Stimulated activated CD8-positive, alpha-beta memory T cell treated with anti-CD3 and anti-CD28 coated beads, Interleukin-4, amount 100 ng/mL, for 1 hour (primary cell): ENCODE measurements around the gene C5orf22.
"Not testable (repeated sequence)": the region's sequence is repeated elsewhere in the genome, so short reads cannot be mapped to it uniquely, and the experiment has no call there.

Experiments
- DNase-seq, 2 donors: peaks; one replicate each; pipeline ENCODE4 v3.0.0-alpha.2; 2020; ENCODE audit warnings: low read depth in 2 of 2, low spot score in 1 of 2

The C5orf22 gene

DNA sequence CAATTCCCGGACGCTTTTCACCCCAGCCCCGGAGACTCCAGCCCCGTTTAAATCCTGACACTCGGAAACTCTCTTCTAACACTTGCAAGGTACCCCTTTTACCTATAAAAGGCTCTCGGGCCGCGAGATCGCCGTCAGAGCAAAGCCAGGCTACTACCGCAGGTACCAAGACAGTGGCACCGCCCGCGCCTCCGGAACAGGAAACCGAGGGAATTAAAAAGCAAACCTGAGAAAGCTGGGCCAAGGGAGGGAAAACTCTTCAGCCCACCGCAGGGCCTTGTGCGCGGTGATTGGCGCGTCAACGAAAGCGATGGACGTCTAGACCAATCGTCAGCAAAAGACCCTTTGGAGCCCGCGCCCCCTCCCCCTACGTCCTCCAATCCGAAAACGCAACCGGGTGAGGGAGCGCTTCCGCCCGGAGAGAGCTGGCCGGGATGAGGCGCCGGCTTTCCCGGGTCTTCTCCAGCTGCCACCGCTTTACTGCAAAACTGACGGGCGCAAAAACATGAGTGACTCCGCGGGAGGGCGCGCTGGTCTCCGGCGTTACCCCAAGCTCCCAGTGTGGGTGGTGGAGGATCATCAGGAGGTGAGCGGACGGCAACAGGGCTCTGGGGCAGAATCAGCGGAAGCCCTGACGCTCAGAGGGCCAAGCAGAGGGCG is at the start of gene C5orf22, which contains the start of gene DROSHA:
Gene C5orf22, plus strand, starts transcription at position 414 of the 660 bp plus-strand sequence. Its CDS starts 92 bp downstream, at position 506.
Gene DROSHA, minus strand, starts transcription at position 206 of the 660 bp plus-strand sequence. CDS start 3,034 bp downstream, outside the sequence.
- peak; percentile 77 to 82 for DNase-seq

DNA sequence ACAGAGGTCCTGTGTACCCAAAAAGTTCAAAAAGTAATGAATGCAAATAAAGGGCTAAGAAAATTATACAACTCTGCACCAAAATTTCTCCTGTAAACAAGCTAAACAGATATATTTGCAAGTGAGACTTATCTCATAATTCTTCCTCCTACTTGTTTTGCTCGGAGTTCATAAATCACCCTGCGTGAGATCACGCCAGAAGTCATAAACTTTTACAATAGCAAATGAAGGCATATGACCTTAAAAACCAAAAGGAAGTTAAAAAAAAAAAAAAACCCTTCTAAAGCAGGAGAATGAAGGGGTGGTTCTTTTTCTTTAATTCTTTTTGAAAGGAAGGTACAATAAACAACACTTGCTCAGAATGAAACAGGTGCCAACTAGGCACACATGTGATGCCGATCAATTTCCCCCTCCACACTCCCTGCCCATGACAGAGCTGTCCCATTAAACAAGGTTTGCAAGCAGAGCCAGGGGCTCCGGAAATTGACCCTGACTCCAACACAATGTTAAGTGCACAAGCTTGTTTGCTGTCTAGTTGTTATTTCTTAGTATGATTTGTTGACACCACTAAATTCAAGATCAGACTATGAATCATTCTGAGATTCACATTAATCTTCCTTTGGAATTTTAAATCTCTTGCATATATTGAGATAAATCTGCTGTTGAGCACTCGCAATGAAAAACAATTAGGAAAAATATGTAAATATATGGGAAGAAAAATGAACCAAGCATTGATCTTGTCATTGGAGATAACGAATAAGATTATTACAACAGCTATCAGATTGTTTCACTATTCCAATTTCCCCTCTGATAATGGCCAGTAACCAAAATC is 46.5 kb upstream of the C5orf22 start:
- DNase-seq, result no peak

DNA sequence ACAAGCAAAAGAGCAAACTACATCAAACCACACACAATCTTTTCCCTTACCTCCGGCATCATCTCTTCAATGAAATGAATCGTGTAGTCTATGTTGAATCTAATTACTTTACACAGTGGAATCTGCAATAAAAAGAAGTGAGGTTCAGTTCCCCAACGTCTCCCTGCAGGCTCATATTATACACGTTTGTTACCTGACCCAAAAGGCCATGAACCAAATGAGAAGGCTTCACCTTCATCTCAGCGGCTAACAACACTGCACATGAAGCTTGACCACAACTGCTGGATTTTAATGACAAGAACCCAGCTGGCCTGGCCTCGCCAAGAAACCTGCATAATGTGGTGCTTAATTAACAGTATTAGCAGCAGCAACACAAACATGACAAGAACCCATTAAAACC is 45.7 kb upstream of the C5orf22 start:
- DNase-seq, result no peak

DNA sequence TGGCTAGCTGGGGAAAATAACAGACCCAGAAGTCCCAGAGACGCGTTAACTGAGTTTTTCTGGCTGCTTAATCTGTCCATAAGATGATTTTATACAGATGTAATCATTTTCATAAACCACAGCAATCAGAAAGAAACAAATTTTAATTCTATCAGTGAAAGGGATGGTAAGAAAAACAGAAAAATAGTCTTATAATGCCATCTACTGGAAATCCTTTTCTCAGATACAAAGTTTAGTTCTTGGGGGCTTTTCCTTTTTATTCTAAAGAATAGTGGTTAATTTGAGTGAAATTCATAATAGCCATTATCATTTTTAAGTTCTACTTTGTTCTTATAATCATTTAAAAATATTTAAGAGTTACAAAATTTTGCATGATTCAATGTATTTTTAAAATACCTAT is 44.6 kb upstream of the C5orf22 start:
- no peak for DNase-seq

DNA sequence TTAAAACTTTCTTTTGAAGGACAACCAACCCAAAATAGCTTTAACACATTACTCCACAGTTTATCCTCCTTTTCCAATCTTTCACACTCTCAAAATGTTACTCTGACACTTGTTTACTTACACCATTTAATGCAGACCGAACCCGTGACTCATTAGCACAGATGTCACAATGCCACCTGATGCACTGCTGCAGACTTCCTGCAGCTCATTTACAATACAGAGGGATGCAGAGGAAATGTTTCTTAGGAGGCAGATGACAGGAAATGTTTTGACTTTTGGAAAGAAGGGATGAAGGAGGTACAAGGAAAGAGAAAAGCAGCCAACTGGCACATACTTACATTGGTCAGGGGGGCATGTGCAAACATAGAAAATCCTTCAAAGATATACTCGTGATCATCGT is 39.2 kb upstream of the C5orf22 start:
- no peak for DNase-seq

DNA sequence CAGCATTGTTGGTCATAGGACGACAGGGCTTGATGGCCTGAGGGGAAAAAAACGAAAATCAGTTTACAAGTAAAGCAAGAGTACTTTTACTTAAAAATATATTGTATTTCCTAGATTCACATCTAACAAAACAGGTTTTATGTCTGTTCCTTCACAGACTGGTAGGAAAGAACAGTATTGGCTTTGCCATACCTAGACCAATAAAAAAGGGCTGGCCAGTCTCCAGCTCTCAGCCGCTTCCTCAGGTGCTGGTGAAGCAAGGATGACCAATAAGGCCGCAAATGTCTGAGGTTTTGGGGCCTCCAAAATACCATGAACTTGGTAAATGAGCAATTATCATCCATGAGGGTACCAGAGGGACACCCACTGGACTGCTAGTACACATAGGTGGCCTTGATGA is 36.8 kb upstream of the C5orf22 start:
- DNase-seq, result no peak

DNA sequence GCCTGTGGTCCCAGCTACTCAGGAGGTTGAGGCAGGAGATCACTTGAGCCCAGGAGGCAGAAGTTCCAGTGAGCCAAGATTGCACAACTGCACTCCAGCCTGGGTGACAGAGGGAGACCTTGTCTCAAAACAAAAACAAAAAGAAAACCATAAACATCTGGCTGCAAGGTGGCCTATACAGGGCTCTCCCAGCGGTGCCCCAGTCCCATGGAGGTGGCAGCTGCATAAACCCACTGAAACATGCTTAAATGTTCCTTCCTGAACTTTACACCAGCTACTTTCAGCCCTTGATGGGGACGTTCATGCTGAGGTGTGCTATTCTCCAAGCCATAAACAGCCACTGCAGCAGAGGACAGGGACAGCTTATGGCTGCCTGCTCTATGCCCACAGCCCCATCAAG is 35.8 kb upstream of the C5orf22 start:
- no peak for DNase-seq

DNA sequence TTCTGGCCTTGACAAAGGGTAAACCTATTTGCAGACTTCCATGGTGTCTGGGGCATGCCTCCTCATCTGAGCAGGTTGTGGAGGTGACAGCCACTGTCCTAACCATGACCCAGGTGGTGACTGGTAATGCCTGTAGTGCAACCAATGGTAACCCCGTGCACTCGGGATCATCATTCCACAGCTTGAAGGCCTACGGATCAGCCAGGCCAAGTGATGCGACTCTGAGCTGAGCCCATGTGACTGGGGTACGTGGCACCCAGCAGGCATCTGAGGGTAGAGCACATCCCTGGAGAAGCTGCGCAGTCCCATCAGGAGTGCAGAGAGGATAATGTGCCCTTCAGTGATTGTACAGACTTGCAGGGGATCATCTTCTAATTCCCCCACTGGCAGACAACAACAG is 35.2 kb upstream of the C5orf22 start:
- no peak for DNase-seq

DNA sequence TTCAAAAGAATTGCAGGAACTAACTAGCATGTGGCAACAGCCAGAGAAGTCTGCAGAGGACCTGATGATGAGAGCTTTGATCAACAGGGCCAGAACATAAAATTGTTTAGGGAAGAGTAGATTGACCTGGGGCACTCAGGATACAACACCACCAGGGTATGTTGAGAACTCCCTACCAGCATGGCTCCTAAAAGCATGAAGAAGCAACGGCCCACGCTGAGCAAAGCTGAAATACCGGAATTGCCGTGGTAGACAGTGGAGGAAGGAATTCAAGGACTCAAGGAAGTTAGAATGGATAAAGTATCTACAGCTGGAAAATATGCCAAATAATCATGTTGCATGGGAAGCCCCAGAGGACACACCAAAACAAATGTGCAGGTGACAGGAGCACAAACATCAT is 31.8 kb upstream of the C5orf22 start:
- DNase-seq, result no peak

DNA sequence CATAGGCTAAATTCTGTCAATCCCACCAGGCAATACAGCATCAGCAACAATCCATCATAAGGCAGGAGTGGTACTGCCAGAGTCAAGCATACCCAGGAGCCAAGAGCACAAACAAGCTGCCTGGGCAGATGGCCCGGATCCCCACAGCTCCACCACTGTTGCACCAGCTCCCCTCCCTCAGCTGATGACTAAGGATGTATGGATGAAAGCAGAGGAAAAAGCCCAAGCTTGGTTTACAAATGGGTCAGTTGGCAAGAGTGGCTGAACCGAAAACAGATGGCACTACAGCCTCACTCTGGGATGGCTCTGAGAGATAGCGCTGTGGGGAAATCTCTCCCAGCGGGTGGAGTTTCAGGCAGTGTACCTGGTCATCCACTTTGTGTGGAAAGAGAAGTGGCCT is 29.6 kb upstream of the C5orf22 start:
- DNase-seq, result no peak

DNA sequence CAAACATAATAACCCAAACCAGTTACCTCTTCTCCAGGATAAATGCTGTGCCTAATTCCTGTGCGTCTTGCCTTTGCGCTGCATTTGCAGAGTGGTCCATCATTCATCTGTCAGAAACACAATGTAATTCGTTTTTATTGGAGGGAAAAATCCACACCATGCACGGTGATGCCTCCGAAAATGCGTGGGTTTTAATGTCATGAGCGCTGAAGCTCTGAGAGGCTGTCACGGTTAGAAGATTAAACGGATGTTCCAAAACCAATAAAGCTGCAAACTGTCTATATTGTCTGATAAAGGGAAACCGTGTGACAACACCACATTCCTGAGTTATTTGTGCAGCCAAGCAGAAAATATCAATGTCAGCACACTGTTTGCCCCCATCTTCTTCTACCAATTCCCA is 27.6 kb upstream of the C5orf22 start:
- DNase-seq, result no peak

DNA sequence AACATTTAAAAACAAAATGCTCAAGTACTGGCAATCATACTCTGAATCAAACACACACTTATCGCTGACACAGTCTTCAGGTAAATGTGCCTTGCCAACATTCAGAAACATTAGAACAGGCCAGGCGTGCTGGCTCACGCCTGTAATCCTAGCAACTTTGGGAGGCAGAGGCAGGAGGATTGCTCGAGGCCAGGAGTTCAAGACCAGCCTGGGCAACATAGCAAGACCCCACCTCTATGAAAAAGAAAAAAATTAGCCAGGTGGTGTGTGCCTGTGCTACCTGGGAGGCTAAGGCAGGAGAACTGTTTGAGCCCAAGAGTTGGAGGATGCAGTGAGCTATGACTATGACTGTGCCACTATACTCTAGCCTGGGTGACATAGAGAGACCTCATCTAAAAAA is 20.8 kb upstream of the C5orf22 start:
- no peak for DNase-seq

DNA sequence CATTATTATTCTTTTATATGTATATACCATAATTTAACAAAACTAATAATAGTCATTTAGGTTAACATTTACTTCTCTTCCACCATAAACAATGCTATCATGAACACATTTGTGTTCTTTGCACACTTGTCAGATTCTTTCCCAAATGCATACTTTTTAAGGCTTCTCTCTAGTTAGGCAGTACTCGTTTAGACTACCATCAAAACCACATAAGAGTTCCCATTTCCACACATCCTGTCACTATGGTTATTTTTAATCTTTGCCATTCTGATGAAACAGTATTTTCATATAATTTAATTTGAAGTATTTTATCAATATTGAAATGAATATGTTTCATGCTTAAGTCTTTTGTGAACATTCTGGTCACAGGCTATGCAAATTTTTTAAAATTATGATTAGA is 15.3 kb upstream of the C5orf22 start:
- DNase-seq, result no peak

DNA sequence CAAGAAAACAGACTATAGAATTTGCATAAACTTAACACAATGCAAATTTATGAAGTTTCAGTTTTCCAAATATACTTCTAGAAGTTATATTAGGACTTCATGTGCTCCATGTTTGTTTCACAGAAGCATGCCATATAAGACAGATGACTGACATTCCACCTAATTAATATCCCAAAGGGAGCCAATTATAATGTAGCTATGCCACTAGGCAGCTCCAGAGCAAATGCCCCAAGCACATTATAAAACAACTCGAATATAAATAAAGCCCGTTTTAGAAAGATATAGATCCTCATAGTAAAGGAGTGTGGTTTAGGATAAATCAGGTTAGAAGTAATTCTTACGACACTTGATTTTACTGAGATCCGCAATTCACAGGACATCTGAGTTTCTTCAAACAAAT is 9.1 kb upstream of the C5orf22 start:
- no peak for DNase-seq

DNA sequence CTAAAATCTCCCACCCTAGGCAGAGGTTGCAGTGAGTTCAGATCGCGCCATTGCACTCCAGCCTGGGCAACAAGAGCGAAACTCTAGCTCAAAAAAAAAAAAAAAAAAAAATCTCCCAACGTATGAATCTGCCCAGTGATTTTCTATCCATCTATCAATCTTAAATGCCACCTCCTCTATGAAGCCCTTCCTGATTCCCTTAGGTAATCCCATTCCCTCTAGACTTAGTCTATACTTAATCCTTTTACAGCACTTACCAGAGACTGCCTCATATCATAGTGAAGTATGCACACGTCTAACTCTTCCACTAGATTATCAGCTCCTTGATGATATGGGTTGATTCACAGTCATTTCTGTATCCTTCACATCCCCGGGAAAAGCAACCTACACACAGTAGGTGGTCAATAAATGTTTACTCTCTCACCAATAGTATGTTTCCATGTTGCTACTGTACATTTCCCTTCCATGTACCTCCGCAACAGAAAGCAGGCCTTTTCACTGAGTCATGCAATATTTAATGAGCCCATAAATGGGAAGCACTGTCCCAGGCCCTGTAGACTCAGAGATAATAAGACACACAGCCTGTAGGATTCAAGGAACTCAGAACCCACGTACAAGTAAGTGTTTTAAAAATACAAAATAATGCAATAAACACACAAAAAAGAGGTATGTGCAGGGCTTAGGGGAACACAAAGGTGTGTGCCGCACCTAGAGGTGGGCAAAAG is 1.4 kb upstream of the C5orf22 start:
- DNase-seq, result no peak

DNA sequence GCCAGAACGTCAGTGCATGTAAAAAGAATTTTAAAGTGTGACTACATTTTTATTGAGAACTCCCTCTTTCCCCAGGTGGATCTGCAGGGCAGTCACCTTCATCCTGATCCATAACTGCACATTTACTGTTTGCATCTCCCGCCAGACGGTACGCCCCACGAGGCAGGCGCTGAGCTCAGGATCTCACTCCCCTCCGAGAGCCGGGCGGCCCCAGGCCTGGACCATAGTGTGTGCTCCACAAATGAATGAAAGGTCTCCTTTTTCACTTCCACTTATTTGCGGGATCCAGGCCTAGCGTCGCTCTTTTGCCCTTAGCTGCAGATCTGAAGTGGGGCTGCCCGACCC is 586 bp upstream of the C5orf22 start:
- no peak for DNase-seq

DNA sequence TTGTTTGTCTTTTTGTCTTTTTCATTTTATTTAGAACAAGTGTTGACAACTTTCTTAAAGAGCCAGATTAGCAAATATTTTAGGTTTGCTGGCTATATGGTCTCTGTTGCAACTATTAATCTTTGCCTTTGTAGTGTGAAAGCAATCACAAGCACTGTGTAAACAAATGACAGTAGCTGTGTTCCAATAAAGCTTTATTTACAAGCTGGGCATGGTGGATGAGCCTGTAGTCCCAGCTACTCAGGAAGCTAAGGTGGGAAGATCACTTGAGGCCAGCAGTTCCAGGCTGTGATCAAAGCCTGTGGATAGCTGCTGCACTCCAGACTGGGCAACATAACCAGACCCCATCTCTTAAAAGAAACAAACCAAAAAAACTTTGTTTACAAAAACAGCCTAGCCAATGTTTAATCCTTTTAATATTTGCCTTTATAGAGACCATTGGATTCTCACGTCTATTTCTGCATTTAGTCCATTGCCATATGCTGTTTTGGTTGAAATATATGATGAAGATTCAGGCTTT is 2.5 kb downstream of the C5orf22 start:
- DNase-seq, result no peak

DNA sequence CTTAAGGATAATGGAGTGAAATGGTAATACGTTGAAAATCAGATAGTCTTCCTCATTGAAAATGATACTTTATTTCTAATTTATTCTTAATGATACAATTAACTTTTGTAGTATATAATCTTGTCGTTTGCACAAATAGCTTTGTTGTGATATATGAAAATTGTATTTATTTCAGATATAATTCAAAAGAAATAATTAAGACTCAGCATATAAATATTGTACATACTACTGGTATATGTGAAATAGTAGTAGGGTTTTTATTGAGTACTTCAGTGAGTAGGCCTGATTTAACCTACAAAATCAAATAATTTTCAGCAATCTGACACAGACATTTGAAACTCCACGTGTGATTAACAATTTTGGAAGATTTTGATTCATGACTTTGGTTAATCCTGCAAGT is 4.8 kb downstream of the C5orf22 start:
- no peak for DNase-seq

DNA sequence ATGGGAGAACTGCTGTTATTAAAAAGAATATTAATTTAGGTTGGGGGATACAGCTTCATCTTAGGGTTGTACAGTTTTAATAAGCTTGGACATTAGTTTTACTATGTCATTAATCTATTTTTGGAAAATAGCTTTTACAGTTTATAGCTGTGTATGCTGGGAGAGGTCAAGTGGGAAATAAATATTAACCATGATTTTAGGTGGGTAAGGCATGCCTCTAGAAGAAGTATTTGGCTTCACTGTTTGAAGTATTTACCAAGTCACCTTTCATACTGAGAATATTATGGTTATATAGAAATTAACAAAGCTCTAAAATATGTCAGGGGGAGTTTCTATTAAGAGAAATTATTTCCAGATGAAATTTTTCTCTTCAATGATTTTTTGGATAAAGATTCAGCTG is 5.2 kb downstream of the C5orf22 start:
- DNase-seq, result no peak

DNA sequence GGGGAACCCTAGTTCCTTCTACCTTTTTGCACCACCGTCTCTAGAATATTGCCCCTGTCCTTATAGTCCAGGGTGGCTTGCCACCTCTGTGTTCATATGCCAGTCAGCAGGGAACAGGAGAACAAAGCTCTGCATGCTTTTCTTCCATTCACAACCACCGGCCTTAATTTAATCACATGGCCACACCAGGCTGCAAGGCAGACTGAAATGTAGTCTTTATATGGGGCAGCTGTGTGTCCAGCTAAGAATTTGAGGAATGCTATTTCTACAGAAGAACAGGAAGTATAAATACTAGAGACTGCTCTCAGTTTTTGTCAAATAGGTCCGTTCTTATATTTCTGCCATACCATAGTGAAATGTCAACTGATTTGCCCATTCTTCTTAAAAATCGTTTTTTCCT is 5.8 kb downstream of the C5orf22 start:
- no peak for DNase-seq

DNA sequence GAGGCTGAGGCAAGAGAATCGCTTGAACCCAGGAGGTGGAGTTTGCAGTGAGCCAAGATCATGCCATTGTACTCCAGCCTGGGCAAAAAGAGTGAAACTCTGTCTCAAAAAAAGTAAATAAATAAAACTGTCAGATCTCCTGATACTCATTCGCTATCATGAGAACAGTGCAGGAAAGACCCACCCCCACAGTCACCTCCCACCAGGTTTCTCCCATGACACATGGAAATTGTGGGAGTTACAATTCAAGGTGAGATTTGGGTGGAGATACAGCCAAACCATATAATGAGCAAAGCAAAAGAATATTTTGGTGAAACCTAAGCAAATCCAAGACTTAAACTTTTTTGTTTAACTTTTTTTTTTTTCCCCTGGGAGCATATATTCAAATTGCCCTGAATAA is 17.0 kb downstream of the C5orf22 start:
- not testable (repeated sequence) for DNase-seq

DNA sequence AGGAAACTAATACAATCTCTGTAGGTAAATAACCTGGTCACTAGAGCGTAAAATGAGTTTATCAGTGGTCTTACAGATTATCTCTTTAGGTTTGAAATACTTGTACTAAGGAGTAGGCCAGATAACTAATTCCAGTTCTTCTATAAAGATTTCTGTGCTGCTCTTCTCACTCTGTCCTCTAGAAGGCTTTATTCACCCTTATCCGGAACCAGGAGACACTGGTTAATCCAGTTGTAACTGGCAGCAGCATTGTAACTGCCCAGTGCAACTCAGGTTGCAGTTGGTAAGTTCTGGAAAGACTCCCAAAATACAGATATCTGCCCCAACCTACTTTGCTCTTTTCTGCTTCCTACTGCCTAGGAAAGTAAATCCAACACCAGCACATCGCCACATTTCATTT is 19.8 kb downstream of the C5orf22 start:
- no peak for DNase-seq
